Measurements from ENCODE around the gene DLG2. TPM values are rescaled to one million over a fixed set of nuclear protein-coding genes. Genes with fewer than 3 reads are reported as not detected.

DLG2 gene
- total RNA-seq, 1 donor, result 3.0 TPM

DNA sequence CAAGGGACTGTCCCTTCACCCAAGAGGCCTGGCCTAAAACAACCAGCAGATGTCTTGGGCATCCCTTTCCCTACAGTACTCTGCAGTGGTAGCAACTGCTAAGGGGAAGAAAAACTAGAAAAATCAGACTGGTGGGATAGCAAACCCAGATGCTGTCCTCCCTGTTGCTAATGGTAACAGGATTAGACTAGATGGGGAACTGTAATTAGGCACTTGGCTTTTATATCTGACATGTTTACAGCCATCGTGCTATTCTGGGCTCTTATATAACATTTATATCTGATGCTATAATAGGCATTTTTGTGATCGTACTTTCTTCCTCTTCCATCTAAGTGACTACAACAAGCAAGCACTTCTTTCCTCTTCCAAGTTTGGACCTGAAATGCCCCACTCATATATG lies 316.7 kb downstream of the DLG2 start:
- TF ChIP-seq, protein P1, sequence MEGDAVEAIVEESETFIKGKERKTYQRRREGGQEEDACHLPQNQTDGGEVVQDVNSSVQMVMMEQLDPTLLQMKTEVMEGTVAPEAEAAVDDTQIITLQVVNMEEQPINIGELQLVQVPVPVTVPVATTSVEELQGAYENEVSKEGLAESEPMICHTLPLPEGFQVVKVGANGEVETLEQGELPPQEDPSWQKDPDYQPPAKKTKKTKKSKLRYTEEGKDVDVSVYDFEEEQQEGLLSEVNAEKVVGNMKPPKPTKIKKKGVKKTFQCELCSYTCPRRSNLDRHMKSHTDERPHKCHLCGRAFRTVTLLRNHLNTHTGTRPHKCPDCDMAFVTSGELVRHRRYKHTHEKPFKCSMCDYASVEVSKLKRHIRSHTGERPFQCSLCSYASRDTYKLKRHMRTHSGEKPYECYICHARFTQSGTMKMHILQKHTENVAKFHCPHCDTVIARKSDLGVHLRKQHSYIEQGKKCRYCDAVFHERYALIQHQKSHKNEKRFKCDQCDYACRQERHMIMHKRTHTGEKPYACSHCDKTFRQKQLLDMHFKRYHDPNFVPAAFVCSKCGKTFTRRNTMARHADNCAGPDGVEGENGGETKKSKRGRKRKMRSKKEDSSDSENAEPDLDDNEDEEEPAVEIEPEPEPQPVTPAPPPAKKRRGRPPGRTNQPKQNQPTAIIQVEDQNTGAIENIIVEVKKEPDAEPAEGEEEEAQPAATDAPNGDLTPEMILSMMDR (IDR thresholded peaks at IDR 0.05; ENCODE audit: insufficient read depth, low read length), result no peak
- no peak for DNase-seq (ENCODE audit: low read depth)
- no peak overlapping the region for H3K4me3 ChIP-seq (ENCODE audit: low read depth, low read length)

GRCh38 chr11:85307366-85307765 lies 319.8 kb downstream of the DLG2 start:
- TF ChIP-seq, protein P1 (IDR thresholded peaks at IDR 0.05; ENCODE audit: insufficient read depth, low read length), result no peak
- no peak for DNase-seq (ENCODE audit: low read depth)
- H3K4me3 ChIP-seq (ENCODE audit: low read depth, low read length), result no peak overlapping the region

DNA sequence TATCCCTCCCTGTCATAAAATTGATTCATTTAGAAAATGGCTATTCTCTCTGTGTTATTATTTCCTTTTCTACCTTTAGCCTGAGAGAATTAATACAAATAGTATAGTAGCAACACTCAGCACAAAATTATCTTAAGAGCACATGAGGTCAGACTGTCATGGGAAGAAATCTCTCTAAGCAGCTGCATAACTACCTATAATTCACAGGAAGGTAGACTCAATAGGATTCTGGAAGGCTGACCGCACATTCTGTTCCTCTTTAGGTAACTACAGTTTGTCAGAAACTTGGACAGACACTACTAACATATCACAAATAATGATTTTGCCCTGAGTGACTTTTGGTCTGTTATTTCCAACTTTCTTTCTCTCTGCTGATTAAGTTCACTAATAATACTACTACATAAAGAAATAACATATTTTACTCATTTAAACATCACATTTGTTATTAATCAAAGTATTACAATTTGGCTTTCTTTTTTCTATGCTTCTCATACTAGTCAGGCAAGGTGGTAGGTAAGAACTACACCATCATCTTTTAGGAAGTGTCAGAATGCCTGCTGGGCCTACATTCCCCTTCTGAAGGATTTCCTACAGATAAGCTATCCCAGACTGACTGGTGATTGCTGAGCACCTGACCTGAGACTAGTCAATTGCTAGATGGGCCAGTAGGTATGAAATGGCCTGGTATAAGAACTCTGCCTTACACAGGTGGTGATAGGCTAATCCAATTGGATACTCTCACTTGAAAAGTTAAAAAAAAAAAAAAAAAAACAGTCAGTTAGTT lies 325.1 kb downstream of the DLG2 start:
- TF ChIP-seq, protein P1 (IDR thresholded peaks at IDR 0.05; ENCODE audit: insufficient read depth, low read length), result no peak
- DNase-seq (ENCODE audit: low read depth), result no peak
- no peak overlapping the region for H3K4me3 ChIP-seq (ENCODE audit: low read depth, low read length)

DNA sequence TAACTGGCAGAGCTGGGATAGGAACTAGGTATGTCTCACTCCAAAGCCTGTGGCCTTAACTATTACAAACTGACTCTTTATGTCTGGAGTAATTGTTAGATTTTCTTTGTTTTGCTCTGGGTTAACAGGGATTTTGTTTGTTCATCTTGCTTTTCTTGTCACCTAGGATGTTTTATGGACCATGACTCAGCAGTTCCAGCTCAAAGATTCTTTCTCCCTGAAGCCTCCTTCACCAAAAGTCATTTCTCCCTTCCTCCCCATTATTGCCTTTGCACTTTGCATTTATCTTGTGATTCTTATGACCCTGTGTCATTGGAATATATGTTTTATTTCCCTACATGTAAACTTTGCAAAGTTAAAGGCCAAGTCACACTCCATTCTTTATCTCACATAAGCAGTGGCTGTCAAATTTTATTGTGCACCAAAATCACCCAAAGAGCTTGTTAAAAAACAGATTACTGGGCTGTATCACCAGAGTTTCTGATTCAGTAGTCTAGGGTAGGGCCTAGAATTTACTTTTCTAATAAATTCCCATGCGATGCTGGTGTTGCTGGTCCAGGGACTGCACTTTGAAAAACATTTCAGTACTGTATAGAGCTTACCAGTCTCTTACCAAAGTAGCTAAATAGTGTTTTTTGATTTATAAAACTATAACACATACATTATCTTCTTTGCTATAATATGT lies 327.7 kb downstream of the DLG2 start:
- no peak for DNase-seq (ENCODE audit: low read depth)
- no peak overlapping the region for H3K4me3 ChIP-seq (ENCODE audit: low read depth, low read length)
- TF ChIP-seq, protein P1 (IDR thresholded peaks at IDR 0.05; ENCODE audit: insufficient read depth, low read length), result no peak

GRCh38 chr11:85295694-85296271 lies 331.4 kb downstream of the DLG2 start:
- no peak for DNase-seq (ENCODE audit: low read depth)
- TF ChIP-seq, protein P1 (IDR thresholded peaks at IDR 0.05; ENCODE audit: insufficient read depth, low read length), result no peak
- no peak overlapping the region for H3K4me3 ChIP-seq (ENCODE audit: low read depth, low read length)

- H3K4me3 ChIP-seq (ENCODE audit: low read depth, low read length), result no peak overlapping the region
- TF ChIP-seq, protein P1 (IDR thresholded peaks at IDR 0.05; ENCODE audit: insufficient read depth, low read length), result no peak
- no peak for DNase-seq (ENCODE audit: low read depth)
Observed at GRCh38 chr11:85281550-85281949, 345.6 kb downstream of the DLG2 start.
